ENCODE data around the gene YBEY.

YBEY gene

DNA sequence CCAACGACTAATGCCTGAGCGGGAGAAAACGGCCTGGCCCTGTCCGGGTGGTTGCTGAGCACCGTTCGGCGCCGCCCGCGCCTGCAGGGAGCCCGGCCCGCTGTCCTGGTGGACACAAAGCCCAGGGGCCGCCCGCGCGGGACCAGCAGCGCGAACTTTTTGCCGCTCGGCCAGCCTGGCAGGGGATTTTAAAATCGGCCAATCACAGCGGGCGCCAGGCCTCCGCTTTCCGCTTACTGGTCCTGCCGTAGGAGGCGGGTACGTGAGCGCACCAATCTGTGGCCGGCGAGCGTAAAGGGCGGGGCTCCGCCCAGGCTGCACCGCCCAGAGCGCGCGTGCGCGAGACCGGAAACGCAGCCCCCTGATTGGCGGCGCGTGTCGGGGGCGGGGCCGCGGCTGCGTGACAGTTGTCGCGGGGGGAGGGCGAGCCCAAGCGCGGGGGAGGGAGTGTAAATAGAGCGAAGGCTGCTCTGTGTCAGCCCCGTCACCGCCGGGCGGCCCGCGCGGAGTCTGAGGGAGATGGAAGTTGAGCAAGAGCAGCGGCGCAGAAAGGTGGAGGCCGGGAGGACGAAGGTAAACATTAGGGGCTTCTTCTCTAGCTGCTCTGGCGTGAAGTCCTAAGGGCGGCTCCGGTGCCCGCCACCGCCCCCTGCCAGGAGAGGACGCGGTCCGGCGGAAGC, 37.7 kb downstream of the YBEY start, which contains the start of the genes C21orf58 and PCNT:
Gene C21orf58 (minus strand): TSS at position 161 of the 680 bp plus-strand sequence. CDS start 1,132 bp downstream, outside the sequence.
Gene PCNT (plus strand): TSS at position 447 of the 680 bp plus-strand sequence. CDS start 73 bp downstream, at position 520.
- TF ChIP-seq, protein P1, sequence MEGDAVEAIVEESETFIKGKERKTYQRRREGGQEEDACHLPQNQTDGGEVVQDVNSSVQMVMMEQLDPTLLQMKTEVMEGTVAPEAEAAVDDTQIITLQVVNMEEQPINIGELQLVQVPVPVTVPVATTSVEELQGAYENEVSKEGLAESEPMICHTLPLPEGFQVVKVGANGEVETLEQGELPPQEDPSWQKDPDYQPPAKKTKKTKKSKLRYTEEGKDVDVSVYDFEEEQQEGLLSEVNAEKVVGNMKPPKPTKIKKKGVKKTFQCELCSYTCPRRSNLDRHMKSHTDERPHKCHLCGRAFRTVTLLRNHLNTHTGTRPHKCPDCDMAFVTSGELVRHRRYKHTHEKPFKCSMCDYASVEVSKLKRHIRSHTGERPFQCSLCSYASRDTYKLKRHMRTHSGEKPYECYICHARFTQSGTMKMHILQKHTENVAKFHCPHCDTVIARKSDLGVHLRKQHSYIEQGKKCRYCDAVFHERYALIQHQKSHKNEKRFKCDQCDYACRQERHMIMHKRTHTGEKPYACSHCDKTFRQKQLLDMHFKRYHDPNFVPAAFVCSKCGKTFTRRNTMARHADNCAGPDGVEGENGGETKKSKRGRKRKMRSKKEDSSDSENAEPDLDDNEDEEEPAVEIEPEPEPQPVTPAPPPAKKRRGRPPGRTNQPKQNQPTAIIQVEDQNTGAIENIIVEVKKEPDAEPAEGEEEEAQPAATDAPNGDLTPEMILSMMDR (IDR thresholded peaks at IDR 0.05; ENCODE audit: extremely low read depth, missing control alignments), result no peak
- DNase-seq (ENCODE audit: low spot score), result peak; percentile 99

DNA sequence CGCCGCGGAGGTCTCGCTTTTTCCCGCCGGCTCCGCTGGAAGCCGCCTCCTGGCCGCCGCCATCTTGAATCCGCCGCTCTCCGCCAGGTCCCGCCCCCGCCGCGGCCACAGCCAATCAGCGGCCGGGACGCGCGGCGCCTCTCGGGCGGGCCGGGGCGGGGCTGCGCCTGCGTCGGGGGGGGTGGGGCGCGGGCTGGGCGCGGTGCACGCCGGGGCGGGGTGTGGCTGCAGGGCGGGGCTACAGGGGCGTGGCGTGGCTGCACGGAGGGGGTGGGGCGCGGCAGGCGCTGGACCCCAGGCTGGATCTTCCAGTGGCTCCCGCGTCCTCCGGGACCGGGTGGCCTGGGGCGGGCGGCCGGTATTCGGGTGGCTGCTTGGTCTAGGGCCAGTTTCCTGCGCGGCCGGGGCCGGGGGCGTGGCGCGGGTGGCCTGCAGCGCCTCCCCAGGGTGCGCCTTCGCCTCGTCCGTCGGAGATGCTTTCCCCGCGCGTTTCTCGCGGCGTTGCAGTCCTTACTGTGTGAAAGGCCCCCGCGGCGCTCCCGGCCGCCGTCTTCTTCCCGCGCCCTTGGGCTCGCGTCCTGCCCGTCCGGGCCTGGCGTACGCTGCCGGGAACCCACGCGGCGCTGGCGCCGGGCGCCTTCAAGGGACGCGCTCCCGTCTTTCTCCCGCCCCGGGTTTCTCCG, 38.4 kb downstream of the YBEY start:
- TF ChIP-seq, protein P1 (IDR thresholded peaks at IDR 0.05; ENCODE audit: extremely low read depth, missing control alignments), result no peak
- peak; percentile 99 for DNase-seq (ENCODE audit: low spot score)

DNA sequence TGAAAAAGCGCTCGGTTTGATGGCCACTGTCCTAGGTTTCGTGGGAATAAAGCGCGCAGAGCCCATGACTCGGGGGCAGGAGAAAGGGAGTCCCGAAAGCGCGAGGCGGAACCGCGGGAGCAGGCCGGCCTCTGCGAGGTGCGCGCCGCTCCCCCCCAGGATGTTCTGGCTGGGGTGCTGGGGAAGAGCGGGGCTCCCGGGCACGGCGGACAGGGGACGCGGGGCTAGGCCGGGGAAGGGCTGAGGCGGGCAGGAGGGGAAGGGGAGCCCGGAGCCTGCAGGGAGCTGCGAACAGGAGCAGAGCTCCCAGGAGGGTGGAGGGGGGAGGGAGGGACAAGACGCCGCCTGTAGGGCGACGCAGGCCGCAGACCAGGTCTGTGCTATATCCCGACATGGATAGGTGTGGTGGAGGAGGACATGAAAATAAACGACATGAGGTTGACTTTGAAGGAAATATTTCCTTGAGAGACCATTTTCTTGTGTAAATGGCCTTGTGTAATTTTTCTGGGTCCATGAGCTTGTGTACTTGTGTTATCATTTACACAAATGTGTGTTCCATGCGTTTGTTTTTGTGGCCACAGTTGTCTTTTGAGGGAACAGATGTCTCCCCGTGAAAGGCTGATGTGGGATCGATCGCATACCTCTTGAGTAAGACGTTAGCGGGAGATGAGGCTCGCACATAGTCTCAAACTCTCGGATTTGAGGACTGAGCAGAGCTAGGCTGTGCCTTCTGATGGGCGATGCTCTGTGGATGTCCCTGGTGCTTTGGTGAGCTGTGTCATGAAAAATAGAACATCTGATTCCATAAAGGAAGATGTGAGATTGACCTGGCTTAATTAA, 39.2 kb downstream of the YBEY start:
- peak; percentile 61 for DNase-seq (ENCODE audit: low spot score)
- TF ChIP-seq, protein P1 (IDR thresholded peaks at IDR 0.05; ENCODE audit: extremely low read depth, missing control alignments), result no peak

DNA sequence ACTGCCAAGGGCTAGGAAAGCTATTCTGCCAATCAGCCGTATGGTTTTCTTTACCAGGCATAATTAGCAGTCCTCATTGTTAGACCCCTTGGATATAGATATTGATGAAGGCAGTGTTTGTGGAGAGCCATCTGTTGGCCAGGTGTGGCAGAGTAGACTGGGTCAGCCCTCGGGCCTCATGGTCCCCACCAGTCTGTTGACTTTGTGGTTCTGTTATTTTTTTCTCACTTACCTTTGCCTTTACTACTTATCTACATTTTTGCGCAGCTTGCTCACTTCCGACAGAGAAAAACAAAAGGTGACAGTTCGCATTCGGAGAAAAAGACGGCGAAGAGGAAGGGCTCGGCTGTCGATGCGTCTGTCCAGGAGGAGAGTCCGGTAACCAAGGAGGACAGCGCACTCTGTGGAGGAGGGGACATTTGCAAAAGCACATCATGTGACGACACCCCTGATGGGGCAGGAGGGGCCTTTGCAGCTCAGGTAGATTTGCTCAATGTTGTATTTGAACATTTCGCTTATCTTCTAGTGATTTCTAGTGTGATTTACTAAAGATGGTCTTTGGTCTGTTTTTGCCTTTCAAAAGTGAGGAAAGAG, 40.1 kb downstream of the YBEY start:
- no peak for DNase-seq (ENCODE audit: low spot score)

DNA sequence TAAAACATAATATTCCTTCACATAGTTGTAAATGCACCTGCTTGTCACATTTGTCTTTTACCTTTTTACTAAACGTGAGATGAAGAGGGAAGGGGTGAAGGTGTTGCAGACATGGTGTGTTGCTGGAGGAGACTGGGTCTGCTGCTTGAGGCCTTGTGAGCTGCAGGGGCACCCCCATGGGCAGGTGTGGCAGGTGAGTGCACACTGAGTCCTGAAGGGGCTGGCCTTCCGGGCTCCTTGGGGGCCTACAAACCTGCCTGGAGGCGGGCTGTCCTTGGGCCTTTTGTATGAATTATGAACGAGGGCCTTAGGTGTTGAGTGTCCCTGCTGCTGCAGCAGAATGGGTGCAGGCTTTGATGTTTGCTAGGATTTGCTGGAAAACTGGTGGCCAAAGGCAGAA, 41.6 kb downstream of the YBEY start:
- no peak for DNase-seq (ENCODE audit: low spot score)
- TF ChIP-seq, protein P1 (IDR thresholded peaks at IDR 0.05; ENCODE audit: extremely low read depth, missing control alignments), result no peak

More for the DNA sequence above, 40.1 kb downstream of the YBEY start:
- TF ChIP-seq, protein P1 (IDR thresholded peaks at IDR 0.05; ENCODE audit: extremely low read depth, missing control alignments), result peak; percentile 20

DNA sequence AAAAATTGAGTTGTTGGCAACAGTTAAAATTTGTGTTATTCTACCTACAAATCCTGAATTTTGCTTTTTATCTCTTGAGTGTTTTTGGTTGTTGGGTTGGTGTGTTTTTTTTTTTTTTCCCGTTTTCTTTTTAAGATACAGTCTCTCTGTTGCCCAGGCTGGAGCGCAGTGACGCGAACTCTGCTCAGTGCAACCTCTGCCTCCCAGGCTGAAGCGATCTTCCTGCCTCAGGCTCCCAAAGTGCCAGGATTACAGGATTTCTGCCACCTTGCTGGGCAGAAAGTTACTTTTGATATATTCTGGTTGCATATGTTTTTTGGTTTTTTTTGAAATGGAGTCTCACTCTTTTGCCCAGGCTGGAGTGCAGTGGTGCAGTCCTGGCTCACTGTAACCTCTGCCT, 42.0 kb downstream of the YBEY start:
- no peak for DNase-seq (ENCODE audit: low spot score)
- TF ChIP-seq, protein P1 (IDR thresholded peaks at IDR 0.05; ENCODE audit: extremely low read depth, missing control alignments), result no peak
